Dedifferentiated amniotic fluid mesenchymal stem cell (primary cell): ENCODE measurements around the gene S100A10.

ENCODE experiments used
- DNase-seq: peaks from one replicate; pipeline ENCODE4 v3.0.0-alpha.2; 2016; ENCODE audit errors: extremely low spot score

The S100A10 gene

GRCh38 chr1:151988405-151988923, 5.2 kb downstream of the S100A10 start:
- peak; percentile 80 for DNase-seq

DNA sequence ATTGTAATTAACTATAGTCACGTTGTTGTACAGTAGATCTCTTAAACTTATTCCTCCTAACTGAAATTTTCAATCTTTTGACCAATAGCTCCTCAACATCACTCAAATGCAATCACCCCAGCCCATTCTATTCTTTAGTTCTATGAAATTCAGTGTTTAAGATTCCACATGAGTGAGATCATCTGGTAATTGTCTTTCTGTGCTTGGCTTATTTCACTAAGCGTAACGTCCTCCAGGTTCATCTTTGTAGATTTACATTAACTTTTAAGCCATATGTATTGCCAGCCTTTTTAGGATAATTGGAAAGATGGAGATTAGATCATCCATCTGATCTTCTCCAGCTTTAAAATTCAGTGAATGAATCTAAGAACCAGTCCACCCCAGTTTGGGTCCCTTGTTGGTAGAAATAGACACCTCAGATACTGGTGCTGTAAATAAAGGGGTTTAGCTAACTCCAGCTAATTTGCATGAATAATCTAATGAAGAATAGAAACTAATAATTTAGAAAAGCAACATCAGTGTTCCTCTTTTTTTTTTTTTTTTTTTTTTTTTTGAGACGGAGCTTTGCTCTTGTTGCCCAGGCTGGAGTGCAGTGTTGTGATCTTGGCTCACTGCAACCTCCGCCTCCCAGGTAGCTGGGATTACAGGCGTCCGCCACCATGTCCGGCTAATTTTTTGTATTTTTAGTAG, 7.0 kb downstream of the S100A10 start:
- no peak for DNase-seq

DNA sequence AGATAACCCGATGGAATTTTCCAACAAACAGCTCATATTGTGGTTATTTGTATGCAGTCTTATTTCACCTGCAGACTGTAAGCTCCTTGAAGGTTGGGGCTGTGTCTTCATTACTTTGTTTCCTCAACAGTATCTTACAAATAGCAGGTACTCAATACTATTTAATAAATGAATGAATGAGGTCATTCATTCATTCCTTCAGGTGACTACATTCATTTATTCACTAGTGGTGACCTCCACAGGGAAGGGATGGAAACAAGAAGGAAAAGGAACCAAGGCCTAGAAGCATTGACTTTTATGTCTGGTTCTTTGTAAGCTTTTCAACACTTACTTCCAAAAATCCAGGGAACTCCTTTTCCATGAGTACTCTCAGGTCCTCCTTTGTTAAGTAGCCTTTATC, 7.9 kb downstream of the S100A10 start:
- DNase-seq: no peak

DNA sequence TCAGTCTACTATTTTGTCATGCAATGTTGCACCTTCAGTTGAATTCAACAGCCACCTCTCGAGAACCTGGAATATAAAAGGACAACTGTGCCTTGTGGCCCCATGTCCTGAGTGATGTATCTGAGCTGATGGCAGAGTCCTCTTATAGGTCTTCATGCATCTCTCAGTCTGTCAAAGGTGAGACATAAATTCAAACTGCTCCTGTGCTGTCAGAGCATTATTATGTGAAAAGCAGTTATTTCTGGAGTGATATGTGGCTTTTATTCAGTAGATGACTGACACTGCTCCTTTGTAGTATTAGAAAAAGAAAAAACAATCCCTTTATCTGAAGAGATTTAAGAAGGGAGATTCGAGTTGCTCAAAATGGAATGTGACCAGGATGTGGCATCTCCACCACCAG, 8.4 kb downstream of the S100A10 start:
- DNase-seq: no peak

DNA sequence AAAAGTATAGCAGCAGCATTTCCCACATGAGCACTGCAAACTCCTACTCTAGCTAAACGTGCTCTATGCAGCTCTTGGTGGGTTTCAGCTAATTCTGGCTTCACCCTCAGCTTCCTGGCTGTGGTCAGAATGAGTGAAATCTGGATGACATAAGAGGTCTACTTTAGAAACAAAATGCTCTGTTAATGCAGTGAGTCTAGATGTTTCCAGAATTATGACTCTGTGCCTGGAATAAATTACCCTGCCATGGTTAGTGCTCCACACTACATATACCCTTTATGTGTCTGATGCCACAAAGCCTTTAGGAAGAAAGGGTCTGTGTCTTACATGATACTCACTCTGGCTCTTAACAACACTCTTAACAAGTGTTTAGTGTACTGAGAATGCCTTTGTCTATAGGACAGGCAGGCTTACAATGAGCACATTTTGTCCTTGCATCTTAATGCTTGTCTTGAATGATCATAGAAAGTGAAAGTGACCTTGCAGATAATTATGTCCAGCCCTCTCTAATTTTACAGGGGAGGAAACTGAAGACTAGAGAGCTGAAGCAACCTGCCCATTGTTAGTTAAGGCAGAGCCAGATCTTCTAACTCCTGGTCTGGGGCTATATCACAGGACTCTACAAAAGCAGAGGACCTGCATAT, 9.2 kb downstream of the S100A10 start:
- no peak for DNase-seq

GRCh38 chr1:151982300-151983005, 11.2 kb downstream of the S100A10 start:
- DNase-seq: no peak

DNA sequence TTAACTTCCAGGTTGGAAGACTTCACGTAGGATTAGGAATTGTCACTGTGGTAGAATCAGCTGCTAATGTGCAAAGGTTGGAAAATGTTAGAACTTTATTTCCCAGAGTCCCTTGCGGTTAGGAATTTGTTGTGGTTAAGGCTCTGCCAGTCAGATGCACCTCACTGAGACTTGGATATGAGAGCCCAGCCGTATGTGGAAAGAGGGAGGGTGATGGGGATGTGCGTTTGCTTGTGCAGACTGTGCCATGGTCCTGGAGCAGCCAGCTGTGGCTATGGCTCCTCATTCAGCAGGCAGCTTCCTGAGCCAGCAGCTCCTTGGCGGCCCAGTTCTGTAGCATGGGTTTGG, 12.5 kb downstream of the S100A10 start:
- no peak for DNase-seq

GRCh38 chr1:151980287-151981177, 13.1 kb downstream of the S100A10 start:
- no peak for DNase-seq

DNA sequence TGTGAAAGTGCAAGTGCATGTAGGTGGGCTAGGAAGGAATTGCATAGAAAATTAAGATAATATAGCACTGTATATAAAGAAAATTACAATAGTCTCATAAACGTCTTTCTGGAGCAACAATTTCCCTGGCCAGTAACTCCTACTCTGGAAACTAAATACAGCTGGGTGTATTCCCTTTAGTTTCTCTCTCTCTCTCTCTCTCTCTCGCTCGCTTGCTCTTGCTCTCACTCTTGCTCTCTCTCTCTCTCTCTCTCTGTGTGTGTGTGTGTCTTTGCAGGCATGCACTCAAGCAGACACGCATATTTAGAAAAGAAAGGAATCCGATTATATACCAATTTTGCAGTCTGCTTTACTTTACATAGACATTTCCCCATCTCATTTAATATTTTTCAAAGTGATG, 14.7 kb downstream of the S100A10 start:
- no peak for DNase-seq

DNA sequence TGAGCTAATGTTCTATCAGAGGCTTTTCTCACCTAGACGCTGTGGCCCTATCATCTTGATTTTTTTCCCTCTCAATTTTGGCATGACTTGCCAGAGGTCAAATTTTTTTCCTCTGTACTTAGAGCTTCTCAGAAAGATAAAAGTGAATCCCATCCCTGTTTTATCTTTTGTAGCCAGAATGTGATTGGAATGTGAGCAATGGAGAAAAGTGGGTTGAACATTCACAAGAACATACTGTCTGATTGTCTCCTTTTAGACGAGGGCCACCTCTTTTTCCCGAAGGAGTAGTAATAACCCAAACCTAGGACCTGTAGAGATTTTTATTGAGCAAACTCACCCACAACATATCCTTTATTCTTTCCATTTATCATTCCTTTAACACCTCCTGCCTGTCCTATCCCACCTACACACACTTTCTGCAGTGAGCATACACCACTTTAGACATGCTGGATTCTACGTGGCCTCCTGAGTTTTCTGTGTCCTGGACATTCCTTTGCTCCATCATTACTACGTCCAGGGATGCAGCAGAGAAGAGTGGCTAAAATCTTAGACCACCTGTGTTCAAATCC, 15.9 kb downstream of the S100A10 start:
- no peak for DNase-seq

DNA sequence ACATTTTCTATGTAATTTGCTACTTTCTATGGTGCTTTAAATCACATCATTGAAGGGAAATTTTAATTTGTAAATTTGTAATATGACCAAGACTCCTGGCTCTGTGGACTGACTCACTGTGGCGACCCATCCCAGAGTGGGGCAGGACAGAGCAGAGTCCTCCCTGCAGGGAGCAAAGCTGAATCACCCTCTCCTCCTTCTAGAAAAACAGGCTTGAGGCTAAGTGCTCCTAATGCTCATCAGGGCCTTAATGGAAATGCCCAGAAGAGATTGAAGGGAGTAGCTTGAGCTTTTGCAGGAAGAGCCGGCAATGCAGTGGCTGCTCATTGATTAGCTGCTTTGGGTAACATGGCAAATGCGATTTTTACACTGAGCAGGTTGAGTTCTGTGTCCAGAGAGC, 16.8 kb downstream of the S100A10 start:
- DNase-seq: no peak

DNA sequence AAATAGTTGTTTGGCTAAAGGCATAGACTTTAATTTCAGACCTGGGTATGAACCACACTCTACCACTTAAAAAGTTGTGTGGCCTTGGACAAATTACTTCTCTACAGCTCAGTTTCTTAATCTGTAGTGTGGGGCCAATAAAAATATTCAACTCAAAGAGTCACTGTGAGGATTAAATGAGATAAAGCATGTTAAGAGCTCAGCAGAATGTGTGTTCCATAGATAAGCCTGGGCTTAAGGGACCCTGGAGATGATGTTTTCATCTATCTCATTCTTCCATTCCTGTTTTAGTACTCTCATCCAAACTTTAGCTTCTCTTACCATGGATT, 17.7 kb downstream of the S100A10 start:
- no peak for DNase-seq

GRCh38 chr1:151975311-151976014, 18.2 kb downstream of the S100A10 start:
- DNase-seq: no peak

DNA sequence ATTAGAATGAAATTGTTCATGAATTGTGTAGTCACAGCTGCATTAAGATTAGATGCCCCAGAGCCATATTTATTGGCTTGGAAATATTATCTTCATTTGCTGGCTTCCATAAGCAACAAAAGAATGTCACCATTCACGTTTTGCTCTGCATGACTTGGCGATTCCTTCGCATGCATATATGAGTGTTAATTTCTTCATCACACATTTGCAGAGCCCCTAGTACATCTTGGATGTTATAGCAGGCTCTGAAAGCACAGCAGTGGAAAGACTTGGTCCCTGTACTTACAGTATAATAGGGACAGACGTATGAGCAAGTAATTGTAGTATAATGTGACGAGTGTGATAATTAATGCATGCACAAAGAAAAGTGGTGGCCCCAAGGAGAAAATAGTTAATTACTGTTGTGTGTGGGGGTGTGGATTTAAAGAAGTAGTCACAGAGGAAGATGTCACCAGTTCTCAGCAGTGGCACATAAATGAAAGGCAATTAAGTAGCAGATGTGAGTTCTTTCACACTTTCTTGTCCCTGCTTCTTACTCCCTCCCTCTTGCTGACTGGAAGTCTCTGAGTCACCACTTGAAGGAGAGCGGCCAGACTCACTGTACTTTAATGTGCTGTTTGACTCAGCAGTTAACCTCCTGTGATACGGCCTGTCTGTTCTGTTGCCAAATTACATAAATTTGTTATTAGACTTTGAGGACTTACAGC, 21.0 kb downstream of the S100A10 start:
- DNase-seq: peak; percentile 64

- DNase-seq: no peak
These were observed 23.0 kb downstream of the S100A10 start for GRCh38 chr1:151970626-151971025.

GRCh38 chr1:151970128-151970527, 23.5 kb downstream of the S100A10 start:
- no peak for DNase-seq

- DNase-seq: no peak
These were observed 24.8 kb downstream of the S100A10 start for GRCh38 chr1:151968791-151969399.

DNA sequence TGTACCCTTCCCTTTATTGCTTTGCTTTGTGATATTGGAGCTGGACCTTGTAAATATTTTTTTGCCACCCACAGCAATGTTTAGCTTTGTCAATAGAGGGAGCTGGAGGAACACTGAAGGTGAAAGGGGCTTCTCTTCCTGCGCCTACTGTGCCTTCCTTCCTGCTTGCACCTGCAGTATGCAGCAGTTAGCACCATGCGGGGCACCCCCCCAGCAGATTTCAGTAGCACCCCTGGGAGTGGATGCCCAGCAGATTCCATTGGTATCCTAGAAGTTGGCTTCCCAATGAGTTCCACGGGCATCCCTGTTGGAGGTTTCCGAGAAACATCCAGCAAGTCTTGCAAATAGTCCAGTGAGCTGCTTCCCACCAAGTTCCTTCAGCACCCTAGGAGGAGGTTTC, 25.6 kb downstream of the S100A10 start:
- no peak for DNase-seq

GRCh38 chr1:151967091-151967490, 26.6 kb downstream of the S100A10 start:
- DNase-seq: no peak

- DNase-seq: no peak
These were observed 27.6 kb downstream of the S100A10 start for GRCh38 chr1:151966061-151966460.
